Measurements from ENCODE around the gene HUWE1.
A peak's percentile ranks its signal among the peaks of the same experiment; 100 is the strongest.
"Not testable (repeated sequence)": the region's sequence is repeated elsewhere in the genome, so short reads cannot be mapped to it uniquely, and the experiment has no call there.

HUWE1 gene, protein sequence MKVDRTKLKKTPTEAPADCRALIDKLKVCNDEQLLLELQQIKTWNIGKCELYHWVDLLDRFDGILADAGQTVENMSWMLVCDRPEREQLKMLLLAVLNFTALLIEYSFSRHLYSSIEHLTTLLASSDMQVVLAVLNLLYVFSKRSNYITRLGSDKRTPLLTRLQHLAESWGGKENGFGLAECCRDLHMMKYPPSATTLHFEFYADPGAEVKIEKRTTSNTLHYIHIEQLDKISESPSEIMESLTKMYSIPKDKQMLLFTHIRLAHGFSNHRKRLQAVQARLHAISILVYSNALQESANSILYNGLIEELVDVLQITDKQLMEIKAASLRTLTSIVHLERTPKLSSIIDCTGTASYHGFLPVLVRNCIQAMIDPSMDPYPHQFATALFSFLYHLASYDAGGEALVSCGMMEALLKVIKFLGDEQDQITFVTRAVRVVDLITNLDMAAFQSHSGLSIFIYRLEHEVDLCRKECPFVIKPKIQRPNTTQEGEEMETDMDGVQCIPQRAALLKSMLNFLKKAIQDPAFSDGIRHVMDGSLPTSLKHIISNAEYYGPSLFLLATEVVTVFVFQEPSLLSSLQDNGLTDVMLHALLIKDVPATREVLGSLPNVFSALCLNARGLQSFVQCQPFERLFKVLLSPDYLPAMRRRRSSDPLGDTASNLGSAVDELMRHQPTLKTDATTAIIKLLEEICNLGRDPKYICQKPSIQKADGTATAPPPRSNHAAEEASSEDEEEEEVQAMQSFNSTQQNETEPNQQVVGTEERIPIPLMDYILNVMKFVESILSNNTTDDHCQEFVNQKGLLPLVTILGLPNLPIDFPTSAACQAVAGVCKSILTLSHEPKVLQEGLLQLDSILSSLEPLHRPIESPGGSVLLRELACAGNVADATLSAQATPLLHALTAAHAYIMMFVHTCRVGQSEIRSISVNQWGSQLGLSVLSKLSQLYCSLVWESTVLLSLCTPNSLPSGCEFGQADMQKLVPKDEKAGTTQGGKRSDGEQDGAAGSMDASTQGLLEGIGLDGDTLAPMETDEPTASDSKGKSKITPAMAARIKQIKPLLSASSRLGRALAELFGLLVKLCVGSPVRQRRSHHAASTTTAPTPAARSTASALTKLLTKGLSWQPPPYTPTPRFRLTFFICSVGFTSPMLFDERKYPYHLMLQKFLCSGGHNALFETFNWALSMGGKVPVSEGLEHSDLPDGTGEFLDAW (N-terminal part only)

DNA sequence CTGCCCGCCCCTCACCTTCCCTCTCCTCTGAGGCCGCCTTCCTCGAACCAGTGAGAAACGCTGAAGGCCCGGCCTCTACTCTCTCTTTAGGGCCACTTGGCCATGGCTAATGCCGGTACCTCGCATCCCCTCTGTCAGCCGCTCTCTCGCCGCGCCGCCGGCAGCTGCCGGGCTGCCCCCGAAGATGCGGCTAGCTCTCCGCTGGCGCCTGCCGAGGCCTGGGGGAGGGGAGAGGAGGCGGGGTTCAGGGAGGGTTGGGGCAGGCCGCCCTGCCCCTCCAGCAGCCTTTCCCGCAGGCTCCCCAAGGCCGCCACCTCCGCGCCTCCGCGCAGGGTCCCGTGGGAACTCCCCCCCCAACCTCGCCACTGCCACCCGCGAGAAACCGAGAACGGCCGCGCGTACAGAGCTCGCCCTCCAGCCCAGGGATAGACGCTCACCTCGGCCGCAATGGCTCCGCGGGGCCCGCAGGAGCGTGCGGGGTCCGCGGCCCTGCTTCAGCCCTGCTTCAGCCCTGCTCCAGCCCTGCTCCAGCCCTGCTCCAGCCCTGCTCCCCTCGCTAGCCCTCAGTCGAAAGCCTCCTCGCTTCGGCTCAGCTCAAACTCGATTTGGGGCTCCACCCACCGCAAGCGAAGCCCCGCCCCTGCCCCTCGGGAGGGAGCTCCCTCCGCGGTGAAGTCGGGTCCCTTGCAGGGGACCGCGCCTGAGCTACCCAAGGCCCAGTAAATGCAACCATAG, at the start of gene HUWE1:
HUWE1 (minus strand) TSS at position 569 of the 735 bp plus-strand sequence. CDS start 32,612 bp downstream, outside the sequence.
- Histone ChIP-seq H3K36me3 (replicated peaks) (peaks cover 11% of the 10 kb centered on the region), H3K9me3 (no peaks in the 10 kb centered on the region), H3K4me3 (peak within 1 kb of the TSS; percentile 82), H3K4me1 (peaks cover 6% of the 10 kb centered on the region; the same call in 1 of the 2 replicates), H3K27me3 (ENCODE audit: low read depth) (no peaks in the 10 kb centered on the region)
- DNase-seq (ENCODE audit: low spot score in 2 of 2) = peak; percentile 89 to 97
- in situ Hi-C loops (cut with MboI; ENCODE audit: low sequenced_read_pairs) = loop anchor here (10.0 kb wide), 1 partner anchor 148 kb away; no protein-coding TSS in a partner anchor

DNA sequence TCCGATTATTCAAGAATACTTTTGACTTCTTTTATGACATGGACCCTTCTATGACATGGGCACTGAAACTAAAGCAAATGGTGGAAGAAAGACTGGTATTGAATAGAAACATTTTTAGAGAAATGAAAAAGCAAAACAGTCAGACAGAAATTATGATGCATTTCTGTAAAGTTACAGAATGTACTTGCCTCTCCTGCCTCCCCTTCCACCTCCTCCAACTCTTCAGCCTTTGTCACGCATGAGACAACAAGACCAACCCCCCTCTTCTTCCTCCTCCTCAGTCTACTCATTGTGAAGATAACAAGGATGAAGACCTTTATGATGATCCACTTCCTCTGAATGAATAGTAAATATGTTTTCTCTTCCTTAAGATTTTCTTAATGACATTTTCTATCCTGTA, 46.3 kb upstream of the HUWE1 start:
- in situ Hi-C loops (cut with MboI; ENCODE audit: low sequenced_read_pairs) = no loop called here
- DNase-seq (ENCODE audit: low spot score in 2 of 2) = no peak
- Histone ChIP-seq H3K27me3 (ENCODE audit: low read depth) (no peaks in the 10 kb centered on the region), H3K36me3 (replicated peaks) (no peaks in the 10 kb centered on the region), H3K4me1 (no peaks in the 10 kb centered on the region), H3K4me3 (no peak overlapping the region), H3K9me3 (no peaks in the 10 kb centered on the region)

DNA sequence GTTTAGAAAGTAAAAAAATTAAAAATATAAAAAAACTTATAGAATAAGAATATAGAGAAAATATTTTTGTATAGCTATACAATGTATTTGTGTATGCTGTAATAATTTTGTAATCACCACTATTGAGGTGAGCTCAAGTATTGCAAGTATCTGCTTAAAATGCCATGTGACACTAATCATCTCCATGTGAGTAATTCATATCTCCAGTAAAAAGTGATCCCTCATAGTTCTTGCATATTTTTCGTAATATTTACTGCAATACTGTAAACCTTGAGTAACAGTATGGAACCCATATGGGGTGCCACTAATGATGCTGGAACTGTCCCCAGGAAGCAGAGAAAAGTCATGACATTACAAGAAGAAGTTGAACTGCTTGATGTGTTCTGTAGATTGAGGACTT, 43.2 kb upstream of the HUWE1 start:
- Histone ChIP-seq H3K27me3 (ENCODE audit: low read depth) (no peaks in the 10 kb centered on the region), H3K4me1 (no peaks in the 10 kb centered on the region), H3K9me3 (no peaks in the 10 kb centered on the region; the same call in 1 of the 2 replicates), H3K36me3 (replicated peaks) (no peaks in the 10 kb centered on the region), H3K4me3 (no peak overlapping the region)
- in situ Hi-C loops (cut with MboI; ENCODE audit: low sequenced_read_pairs) = no loop called here
- no peak for DNase-seq (ENCODE audit: low spot score in 2 of 2)

DNA sequence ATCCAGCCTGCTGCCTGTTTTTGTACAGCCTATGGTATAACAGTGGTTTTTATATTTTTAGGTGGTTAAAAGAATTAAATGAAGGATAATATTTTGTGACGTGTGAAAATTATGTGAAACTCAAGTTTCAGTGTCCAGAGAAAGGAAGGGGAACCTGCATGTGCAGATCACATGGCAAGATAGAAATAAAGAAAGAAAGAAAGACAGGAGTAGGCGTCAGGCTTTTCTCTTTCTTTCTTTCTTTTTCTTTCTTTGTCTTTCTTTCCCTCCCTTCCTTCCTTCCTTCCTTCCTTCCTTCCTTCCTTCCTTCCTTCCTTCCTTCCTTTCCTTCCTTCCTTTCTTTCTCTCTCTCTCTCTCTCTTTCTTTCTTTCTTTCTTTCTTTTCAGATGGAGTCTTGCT, 42.0 kb upstream of the HUWE1 start:
- DNase-seq (ENCODE audit: low spot score in 2 of 2) = no peak
- in situ Hi-C loops (cut with MboI; ENCODE audit: low sequenced_read_pairs) = no loop called here
- Histone ChIP-seq H3K9me3 (no peaks in the 10 kb centered on the region; the same call in 1 of the 2 replicates), H3K27me3 (ENCODE audit: low read depth) (no peaks in the 10 kb centered on the region), H3K4me1 (no peaks in the 10 kb centered on the region), H3K36me3 (replicated peaks) (no peaks in the 10 kb centered on the region), H3K4me3 (no peak overlapping the region)

DNA sequence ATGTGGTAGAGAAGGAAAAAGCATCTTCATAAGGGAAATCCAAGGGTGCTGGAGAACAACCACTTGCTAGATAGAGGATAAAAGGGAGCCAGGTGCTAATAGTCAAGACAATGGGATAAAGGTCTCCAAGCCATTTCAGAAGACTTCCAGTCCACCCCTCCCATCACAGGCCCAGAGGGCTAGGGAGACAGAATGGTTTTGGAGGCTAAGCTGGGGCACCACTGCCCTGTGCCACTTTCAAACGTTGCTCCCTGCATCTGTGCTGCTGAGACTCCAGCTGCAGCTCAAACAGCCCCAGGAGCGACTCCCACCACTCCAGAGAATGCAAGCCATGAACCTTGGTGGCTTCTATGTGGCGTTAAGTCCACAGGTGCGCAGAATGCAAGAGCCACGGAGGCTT, 38.4 kb upstream of the HUWE1 start:
- no peaks in the 10 kb centered on the region; the same call in 1 of the 2 replicates for H3K9me3 ChIP-seq
- H3K27me3 ChIP-seq (ENCODE audit: low read depth) = no peaks in the 10 kb centered on the region
- no peaks in the 10 kb centered on the region for H3K36me3 ChIP-seq (replicated peaks)
- no peaks in the 10 kb centered on the region for H3K4me1 ChIP-seq
- H3K4me3 ChIP-seq = no peak overlapping the region
- in situ Hi-C loops (cut with MboI; ENCODE audit: low sequenced_read_pairs) = no loop called here
- no peak for DNase-seq (ENCODE audit: low spot score in 2 of 2)

DNA sequence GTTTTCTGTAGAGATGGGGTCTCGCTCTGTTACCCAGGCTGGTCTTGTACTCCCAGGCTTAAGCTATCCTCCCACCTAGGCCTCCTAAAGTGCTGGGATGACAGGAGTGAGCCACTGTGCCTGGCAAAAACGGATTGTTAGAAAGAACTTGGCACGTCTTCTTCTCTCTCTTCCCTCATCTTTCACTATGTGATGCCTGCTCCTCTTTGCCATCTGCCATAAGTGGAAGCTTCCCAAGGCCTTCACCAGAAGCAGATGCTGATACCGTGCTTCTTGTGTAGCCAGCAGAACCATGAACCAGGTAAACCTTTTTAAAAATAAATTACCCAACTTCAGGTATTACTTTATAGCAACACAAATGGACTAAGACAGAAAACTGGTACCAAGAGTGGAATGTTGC, 36.9 kb upstream of the HUWE1 start:
- no peaks in the 10 kb centered on the region for H3K36me3 ChIP-seq (replicated peaks)
- no peak for DNase-seq (ENCODE audit: low spot score in 2 of 2)
- no peaks in the 10 kb centered on the region for H3K4me1 ChIP-seq
- H3K27me3 ChIP-seq (ENCODE audit: low read depth) = no peaks in the 10 kb centered on the region
- in situ Hi-C loops (cut with MboI; ENCODE audit: low sequenced_read_pairs) = no loop called here
- H3K9me3 ChIP-seq = no peaks in the 10 kb centered on the region; the same call in 1 of the 2 replicates
- no peak overlapping the region for H3K4me3 ChIP-seq

DNA sequence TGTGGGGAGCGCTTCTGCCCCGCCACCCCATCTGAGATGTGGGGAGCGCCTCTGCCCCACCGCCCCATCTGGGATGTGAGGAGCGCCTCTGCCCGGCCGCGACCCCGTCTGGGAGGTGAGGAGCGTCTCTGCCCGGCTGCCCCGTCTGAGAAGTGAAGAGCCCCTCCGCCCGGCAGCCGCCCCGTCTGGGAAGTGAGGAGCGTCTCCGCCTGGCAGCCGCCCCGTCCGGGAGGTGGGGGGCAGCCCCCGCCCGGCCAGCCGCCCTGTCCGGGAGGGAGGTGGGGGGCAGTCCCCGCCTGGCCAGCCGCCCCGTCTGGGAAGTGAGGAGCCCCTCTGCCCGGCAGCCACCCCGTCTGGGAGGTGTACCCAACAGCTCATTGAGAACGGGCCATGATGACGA, 35.1 kb upstream of the HUWE1 start:
- DNase-seq (ENCODE audit: low spot score in 2 of 2); H3K27me3 ChIP-seq (ENCODE audit: low read depth); H3K9me3 ChIP-seq: not testable (repeated sequence)

DNA sequence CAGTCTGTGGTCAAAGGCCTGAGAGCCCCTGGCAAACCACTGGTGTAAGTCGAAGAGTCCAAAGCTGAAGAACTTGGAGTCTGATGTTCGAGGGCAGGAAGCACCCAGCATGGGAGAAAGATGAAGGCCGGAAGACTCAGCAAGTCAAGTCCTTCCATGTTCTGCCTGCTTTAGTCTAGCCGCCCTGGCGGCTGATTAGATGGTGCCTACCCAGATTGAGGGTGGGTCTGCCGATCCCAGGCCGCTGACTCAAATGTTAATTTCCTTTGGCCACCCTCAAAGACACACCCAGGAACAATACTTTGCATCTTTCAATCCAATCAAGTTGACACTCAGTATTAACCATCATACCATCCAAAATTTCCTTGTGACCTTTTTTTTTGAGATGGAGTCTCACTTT, 33.1 kb upstream of the HUWE1 start:
- in situ Hi-C loops (cut with MboI; ENCODE audit: low sequenced_read_pairs); H3K27me3 ChIP-seq (ENCODE audit: low read depth); H3K4me3 ChIP-seq; DNase-seq (ENCODE audit: low spot score in 2 of 2); H3K4me1 ChIP-seq; H3K36me3 ChIP-seq (replicated peaks); H3K9me3 ChIP-seq: not testable (repeated sequence)

More for the DNA sequence above, 35.1 kb upstream of the HUWE1 start:
- H3K4me3 ChIP-seq; H3K4me1 ChIP-seq; in situ Hi-C loops (cut with MboI; ENCODE audit: low sequenced_read_pairs); H3K36me3 ChIP-seq (replicated peaks): not testable (repeated sequence)

DNA sequence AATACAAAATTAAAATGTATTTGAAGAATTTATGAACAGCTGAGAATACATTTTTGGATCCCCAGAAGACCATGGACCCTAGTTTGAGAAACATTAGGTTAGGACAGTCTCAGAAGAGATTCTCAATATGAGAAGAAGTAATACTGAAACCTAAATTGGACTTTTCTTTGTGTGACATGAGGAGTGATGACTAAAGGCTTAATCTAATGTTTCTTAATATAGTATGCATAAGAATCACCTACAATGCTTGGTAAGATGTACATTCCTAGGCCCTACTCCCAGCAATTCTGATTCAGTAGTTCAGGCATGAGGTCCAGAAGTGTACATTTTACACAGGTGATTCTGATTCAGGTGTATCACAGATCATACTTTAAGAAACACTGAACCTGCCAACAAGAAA, 31.6 kb upstream of the HUWE1 start:
- Histone ChIP-seq H3K4me1 (no peaks in the 10 kb centered on the region; the same call in 1 of the 2 replicates), H3K36me3 (replicated peaks) (no peaks in the 10 kb centered on the region), H3K9me3 (no peaks in the 10 kb centered on the region), H3K4me3 (no peak overlapping the region), H3K27me3 (ENCODE audit: low read depth) (no peaks in the 10 kb centered on the region)
- no peak for DNase-seq (ENCODE audit: low spot score in 2 of 2)
- in situ Hi-C loops (cut with MboI; ENCODE audit: low sequenced_read_pairs) = no loop called here

DNA sequence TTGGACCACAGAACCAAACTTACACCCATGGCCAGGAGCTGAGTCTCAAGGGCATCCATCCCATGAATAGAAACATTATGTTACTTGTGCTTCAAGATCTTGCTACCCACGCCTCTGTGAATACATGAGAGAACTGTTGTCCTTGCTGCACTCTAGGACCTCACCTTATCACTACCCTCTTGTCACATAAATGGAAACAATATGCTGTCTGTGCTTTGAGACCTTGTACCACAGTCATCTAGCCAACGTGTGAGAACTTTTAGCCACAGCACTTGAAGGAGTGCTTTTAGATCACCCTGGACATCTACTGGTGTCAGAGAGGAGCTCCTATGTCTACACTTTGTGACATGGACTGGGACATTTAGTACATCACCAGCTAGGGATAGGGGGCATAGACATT, 30.7 kb upstream of the HUWE1 start:
- no peaks in the 10 kb centered on the region for H3K36me3 ChIP-seq (replicated peaks)
- H3K4me1 ChIP-seq = no peaks in the 10 kb centered on the region; the same call in 1 of the 2 replicates
- no peak overlapping the region for H3K4me3 ChIP-seq
- H3K9me3 ChIP-seq = no peaks in the 10 kb centered on the region
- in situ Hi-C loops (cut with MboI; ENCODE audit: low sequenced_read_pairs) = no loop called here
- no peaks in the 10 kb centered on the region for H3K27me3 ChIP-seq (ENCODE audit: low read depth)
- DNase-seq (ENCODE audit: low spot score in 2 of 2) = no peak

DNA sequence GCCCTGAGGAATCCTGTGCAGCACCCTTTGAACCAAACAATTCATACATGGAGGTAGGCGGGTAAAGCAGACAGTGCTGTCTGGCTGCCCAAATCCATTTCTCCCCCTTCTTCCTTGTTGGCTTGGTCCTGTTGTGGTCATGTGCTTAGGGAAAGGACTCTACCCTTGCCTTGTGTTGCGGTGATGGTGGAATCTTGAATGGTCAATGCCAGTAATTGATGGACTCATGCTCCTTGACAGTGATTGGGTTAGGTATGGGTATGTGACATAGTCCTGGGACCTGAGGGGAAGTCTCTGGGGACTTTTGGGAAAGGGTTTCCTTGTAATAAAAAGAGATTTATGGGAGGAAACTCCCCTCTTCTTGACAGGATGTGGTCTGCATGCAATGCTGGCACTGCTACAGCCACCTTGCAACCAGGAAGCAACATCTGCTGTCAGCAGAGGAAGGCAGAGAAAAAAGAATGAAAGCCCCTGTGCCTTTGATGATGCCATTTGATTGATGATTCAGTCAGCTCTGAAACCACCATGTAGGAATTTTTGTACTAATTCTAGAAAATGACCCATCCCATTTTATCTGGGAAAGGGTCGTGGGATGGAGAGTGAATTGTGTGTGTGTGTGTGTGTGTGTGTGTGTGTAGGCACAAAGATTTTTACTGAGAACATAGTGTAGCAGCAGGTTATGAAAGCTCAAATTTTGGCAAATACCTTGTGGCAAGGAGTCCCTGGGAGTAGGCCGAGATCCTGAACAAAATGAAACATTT, 30.0 kb upstream of the HUWE1 start:
- H3K9me3 ChIP-seq = no peaks in the 10 kb centered on the region
- H3K4me3 ChIP-seq = no peak overlapping the region
- peaks cover 2% of the 10 kb centered on the region for H3K4me1 ChIP-seq
- H3K36me3 ChIP-seq (replicated peaks) = no peaks in the 10 kb centered on the region
- no peak for DNase-seq (ENCODE audit: low spot score in 2 of 2)
- in situ Hi-C loops (cut with MboI; ENCODE audit: low sequenced_read_pairs) = no loop called here
- no peaks in the 10 kb centered on the region for H3K27me3 ChIP-seq (ENCODE audit: low read depth)

DNA sequence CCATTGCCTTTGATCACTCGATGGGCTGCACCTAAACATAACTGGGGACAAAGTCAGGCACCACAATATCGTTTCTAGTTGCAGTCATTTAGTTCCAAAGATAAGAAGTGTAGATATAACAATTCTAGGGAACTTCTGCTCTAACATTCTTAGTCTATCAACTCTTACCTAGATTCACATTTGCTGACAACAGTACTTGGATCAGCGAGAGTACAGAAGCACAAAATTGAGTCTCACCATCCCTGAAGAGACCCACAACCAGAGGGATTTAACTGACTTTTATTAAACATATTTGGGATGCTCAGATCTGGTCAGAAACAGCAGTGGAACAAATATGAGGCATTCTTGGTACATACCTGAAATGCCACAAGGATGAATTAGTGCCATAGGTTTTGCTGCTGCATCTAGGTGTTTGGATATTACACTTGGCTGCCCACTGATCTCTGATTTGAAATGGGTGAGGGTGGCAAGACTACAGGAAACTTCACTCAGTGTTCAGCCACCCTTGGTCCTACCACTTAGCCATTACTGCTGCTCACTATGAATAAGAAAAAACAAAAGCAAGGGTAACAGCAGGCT, 28.9 kb upstream of the HUWE1 start:
- Histone ChIP-seq H3K9me3 (no peaks in the 10 kb centered on the region), H3K36me3 (replicated peaks) (no peaks in the 10 kb centered on the region), H3K27me3 (ENCODE audit: low read depth) (no peaks in the 10 kb centered on the region), H3K4me1 (peaks cover 4% of the 10 kb centered on the region), H3K4me3 (no peak overlapping the region)
- DNase-seq (ENCODE audit: low spot score in 2 of 2) = no peak
- in situ Hi-C loops (cut with MboI; ENCODE audit: low sequenced_read_pairs) = no loop called here

All from HAP-1 (cell line).